Middle frontal gyrus (tissue), 1 donor: ENCODE measurements around the gene PARM1.

Experiments used
- DNase-seq: peaks from one replicate; pipeline ENCODE4 v3.0.0-alpha.2; 2015; ENCODE audit warnings: low spot score; ENCODE audit errors: extremely low spot score

PARM1 gene

DNA sequence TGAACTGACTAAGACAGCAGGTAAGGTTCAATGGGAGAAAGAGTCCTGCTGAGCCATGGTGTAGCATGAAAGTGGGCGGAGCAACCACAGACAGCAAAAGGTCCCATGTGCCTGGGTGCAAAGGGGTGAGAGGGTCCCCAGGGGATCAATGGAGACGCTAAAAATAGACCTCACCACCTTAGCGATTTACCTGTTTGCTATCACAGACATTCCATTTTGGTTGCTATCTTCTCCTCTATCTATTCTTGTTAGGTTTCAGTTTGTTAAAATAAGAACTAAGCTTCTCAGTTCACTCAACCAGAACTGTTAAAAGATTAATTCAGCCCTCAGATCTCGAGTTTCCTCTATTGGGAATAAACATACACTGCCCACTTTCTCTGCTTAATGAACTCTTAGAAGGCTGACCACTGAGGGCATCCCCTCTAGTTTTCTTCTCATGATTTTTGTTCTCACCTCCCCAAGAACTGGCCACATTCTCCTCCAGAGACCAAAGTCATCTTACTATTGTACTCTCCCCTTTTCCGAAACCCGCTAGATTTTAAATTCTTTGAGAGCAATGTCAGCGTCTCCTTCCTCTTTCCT is 136.7 kb downstream of the PARM1 start:
- DNase-seq = no peak

DNA sequence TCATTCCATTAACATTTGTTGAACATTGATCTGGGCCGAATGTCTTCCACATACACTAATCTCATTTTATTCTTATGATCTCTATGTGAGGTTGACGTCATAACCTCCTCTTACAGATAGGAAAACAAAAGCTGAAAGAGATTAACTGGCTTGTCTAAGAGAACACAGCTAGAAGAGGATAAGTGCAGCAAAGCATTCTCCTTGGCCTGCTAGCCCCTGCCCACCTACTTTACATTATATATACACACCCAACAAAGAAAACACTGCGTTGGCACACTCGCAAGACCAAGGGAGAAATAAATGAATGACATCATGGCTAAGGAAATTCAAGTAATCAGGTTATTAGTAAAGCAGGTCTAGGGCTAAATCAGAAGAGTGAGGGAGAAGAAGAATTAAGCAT is 138.4 kb downstream of the PARM1 start:
- DNase-seq = no peak

DNA sequence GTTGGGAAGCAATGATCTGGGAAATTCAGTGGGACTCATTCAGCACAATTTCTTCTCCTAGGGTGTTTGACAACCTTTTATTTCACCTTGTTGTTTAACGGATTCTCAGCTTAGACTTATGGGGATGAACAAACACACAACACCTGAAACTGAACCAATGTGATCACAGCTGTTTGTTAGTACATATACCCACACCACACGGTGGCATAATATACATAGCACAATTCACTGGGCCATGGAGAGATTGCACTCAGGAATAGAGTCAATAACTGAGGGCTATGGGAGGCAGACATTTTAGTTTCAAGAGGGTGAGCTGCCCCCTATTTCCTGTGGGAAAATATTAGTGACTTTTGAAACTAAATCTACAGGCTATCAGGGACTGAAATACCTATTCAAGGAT is 148.0 kb downstream of the PARM1 start:
- no peak for DNase-seq

DNA sequence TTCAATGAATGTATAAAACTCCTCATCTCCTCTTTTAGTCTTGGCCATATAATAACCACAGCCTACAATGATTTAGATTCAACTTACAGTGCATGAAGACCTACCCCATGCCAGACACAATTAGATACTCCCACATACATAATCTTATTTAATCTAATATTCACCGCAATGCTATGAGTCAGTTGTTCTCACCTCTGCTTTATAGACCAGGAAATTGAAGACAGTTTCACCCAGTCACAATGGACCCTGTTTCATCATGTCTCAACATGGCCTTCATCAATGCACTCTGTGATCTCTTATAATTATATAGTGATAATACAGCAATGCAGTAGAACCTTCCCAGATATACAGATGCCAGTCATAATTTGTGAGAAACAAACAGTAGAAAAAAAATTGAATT is 148.6 kb downstream of the PARM1 start:
- DNase-seq = no peak

DNA sequence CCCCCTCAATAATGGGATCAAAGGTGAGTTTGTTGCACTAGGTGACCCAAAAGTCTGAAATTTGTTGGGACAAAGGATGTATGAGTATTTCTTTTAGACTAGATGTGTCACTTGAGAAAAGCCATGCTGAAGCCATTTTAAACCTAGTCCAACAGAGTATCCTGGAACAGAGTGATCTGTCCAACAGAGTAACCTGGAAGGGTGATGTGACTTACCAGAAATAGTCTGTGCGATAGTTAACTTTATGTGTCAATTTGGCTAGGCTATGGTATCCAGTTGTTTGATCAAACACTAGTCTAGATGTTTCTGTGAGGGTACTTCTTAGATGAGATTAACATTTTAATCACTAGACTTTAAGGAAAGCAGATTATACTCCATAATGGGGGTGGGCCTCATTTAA is 154.5 kb downstream of the PARM1 start:
- no peak for DNase-seq

DNA sequence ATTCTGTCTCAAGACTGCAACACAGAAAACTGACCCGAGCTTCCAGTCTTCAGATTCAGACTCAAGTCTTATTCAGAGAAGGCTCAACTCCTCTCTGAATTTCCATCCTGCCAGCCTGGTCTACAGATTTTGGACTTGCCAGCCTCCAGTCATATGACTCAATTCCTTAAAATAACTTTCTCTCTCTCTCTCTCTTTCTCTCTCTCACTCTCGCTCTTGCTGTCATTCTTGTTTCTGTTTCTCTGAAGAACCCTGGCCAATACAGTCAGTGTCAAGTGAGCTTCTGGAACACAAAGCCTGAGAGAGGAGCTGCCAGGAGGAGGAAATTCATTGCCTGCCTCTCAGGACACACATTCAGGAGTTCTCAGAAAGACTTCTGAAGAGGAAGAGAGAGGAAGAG is 154.9 kb downstream of the PARM1 start:
- no peak for DNase-seq

DNA sequence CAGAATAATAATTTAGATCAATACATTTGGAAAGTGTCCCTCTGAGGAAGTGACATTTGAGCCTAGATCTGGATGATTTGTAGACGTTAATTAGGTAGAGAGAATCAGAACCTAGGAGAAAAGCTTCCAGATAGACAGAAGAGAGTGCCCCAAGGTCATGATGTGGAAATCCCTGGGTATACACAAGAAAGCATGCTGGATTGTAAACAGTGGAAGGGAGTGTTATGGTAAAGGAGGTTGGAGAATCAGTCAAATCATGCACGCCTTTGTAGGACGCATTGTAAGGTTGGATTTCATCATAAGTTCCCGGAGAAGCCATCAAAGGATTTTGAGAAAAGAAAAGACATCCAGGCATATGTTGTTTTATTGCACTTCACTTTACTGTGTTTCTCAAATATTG is 156.3 kb downstream of the PARM1 start:
- no peak for DNase-seq

DNA sequence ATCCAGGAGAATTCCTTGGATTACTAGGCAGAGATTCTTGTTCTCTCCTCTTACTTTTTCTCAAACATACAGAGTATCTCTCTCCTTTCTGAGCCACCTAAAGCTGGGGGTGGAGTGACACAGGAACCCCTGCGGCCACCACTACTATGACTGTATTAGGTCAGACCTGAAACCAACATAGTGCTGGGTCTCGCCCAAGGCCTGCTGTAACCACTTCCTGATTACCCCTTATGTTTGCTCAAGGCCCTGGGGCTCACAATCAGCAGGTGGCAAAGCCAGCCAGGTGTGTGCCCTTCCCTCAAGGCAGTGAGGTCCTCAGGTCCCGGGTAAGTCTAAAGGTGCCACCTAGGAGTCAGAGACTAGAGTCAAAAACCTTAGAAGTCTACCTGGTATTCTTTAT is 166.4 kb downstream of the PARM1 start:
- DNase-seq = no peak
